Activated naive CD8-positive, alpha-beta T cell treated with anti-CD3 and anti-CD28 coated beads, Interleukin-2, amount 10 ng/mL, durations not matched to agents 7 days and 5 days (primary cell): ENCODE data around the gene DUSP22. TPM values are rescaled to one million over a fixed set of nuclear protein-coding genes. Genes with fewer than 3 reads are reported as not detected.

Experiments used
- ATAC-seq: fragments of 150-1000 bp; cut with Tn5 transposase; one replicate; pipeline ENCODE4 v1.10.0; 2021; ENCODE audit warnings: low read depth, moderate library complexity
- POLR2A ChIA-PET: fragments of 350-600 bp; sonication (Branson Sonifier 250); formaldehyde crosslinking; loops from one replicate; lab custom pipeline; 2021; ENCODE audit warnings: antibody characterized with exemption; lab: Charles Lee
- DNase-seq: peaks from one replicate; pipeline ENCODE4 v3.0.0; 2021
- H3K27ac Mint-ChIP-seq: one replicate; pipeline ENCODE4 v1.8.0; 2022; ENCODE audit warnings: mild to moderate bottlenecking, mixed read lengths
- H3K27me3 Mint-ChIP-seq: one replicate; pipeline ENCODE4 v1.8.0; 2022; ENCODE audit warnings: mild to moderate bottlenecking, moderate library complexity, mixed read lengths
- H3K36me3 Mint-ChIP-seq: one replicate; pipeline ENCODE4 v1.8.0; 2021; ENCODE audit warnings: mild to moderate bottlenecking, mixed read lengths
- H3K4me1 Mint-ChIP-seq: one replicate; pipeline ENCODE4 v1.8.0; 2021; ENCODE audit warnings: mixed read lengths
- H3K4me3 Mint-ChIP-seq: one replicate; pipeline ENCODE4 v1.8.0; 2022; ENCODE audit warnings: mild to moderate bottlenecking, moderate library complexity, mixed read lengths
- H3K9me3 Mint-ChIP-seq: one replicate; pipeline ENCODE4 v1.8.0; 2021; ENCODE audit warnings: mixed read lengths
- total RNA-seq, 2 experiments: library from RNA; stranded (reverse); gene quantifications; one replicate each; pipeline ENCODE4 v1.2.3, GENCODE V29; 2021

Gene DUSP22
- total RNA-seq, 2 experiments from 2014 or later: 49.1 to 50.4 TPM

DNA sequence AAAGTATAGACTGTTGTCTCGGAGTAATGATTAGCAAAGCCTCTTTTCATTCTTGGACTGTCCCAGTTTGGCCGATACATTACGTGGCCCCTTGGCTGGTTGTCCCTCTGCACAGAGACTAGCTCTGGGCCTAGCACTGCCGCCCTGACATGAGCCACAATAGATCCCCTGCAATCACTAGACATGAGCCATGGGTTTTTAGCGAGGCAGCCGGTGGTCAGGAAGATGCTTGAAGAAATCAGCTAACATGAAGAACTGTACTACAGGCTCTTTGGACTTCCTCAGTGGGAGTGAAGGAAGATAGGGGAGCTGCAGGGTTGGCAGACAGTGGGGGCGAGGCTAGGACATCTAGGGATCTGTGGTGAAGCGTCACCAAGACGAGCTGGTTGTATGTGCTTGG is 11.0 kb downstream of the DUSP22 start:
- Mint-ChIP-seq H3K27ac (no peak overlapping the region), H3K36me3 (peaks cover 8% of the 10 kb centered on the region), H3K4me3 (no peak overlapping the region), H3K4me1 (peaks cover 3% of the 10 kb centered on the region), H3K9me3 (no peaks in the 10 kb centered on the region), H3K27me3 (no peaks in the 10 kb centered on the region)
- ATAC-seq (no peak), DNase-seq (no peak)
- POLR2A ChIA-PET: no interaction called here

DNA sequence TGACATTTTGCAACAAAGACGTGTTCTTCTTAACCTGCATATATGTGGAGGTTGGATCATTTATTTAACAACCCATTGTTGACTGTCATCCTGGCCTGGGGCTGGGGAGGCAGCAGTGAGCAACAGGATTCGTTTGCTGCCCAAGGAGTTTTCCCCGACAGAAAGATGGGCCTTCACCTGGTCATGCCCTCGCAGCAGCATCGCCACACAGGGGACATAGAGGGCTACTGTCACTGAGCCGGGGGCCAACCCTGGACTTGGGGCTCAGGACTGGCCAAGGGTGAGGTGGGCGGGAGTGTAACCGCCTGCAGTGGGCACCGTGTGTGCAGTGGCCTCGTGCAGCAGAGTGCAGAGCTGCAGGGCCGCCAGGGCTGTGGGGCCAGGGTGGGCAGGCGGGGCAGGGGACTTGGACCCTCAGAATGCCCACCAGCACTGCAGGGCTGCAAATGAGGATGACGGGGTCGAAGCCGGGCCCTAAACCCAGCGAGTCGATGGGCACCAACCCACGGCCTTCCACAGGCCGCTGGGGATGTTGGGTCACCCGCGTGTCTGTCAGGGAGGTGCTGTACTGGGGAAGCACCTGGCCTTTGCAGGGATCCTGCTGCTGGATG is 11.8 kb downstream of the DUSP22 start:
- no peaks in the 10 kb centered on the region for H3K27me3 Mint-ChIP-seq
- H3K9me3 Mint-ChIP-seq: no peaks in the 10 kb centered on the region
- ATAC-seq (no peak), DNase-seq (no peak)
- H3K4me1 Mint-ChIP-seq: peaks cover 3% of the 10 kb centered on the region
- no peak overlapping the region for H3K27ac Mint-ChIP-seq
- no peak overlapping the region for H3K4me3 Mint-ChIP-seq
- POLR2A ChIA-PET: no interaction called here
- peaks cover 9% of the 10 kb centered on the region for H3K36me3 Mint-ChIP-seq

DNA sequence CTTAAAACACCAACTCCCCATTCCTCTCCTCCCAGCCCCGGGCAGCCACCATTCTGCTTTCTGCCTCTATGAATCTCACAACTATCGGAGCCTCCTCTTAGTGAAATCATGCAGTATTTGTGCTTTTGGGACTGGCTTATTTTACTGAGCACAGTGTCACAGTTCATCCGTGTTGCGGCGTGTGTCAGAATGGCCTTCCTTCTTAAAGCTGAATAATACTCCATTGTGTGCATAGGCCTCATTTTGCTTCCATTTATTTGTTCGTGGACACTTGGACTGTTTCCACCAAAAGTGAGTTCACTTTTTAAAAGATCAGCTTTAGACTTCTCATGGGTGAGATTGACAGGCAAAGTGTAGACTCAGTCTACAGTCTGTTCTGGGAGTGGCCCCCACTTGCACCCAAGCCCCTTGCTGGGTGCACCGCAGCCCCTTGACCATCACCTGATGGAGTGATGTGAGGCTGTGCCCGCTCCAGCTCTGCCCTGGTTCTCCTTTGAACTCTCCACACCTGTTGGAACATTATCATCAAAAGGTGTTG is 12.6 kb downstream of the DUSP22 start:
- Mint-ChIP-seq H3K9me3 (no peaks in the 10 kb centered on the region), H3K4me3 (no peak overlapping the region), H3K27me3 (no peaks in the 10 kb centered on the region), H3K36me3 (peaks cover 13% of the 10 kb centered on the region), H3K27ac (no peak overlapping the region), H3K4me1 (peaks cover 3% of the 10 kb centered on the region)
- no peak for ATAC-seq
- DNase-seq: no peak
- POLR2A ChIA-PET: no interaction called here

DNA sequence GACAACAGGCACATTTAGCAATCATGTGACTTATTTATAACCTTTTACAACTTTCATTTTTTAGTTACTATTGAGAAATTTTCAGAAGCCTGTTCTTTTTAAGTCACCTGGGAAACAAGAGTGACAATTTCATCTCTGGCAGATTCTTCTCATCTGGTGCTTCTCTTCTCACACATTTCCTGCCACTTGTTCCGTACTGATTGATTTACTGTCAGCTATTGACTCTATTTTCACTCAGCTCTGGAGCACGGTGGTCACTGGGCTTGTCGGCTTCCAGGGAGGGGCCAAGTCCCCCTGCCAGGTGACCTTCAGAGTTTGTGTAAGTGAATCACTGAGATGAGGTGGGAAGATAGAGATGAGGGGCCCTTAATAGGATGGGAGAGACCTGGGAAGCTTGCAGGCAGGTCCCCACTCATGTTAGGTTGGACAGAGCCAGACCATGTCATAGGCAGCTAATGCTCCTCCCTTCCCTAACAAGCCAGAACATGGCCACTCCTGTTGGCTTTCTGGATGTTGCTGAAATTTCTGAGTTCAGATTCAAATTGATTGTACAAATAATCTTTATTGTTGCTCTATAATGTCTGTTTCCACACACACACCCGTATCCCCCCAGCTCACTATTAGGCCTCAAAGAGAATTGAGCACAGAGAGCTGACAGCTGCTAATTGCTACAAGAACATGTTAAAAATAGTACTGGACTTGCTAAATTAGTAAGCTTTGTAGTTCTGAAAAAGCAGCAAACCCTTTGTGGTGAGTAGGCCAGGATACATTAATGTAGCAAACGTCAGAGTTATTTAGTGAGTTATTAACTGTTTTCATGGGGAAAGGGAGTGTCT is 13.3 kb downstream of the DUSP22 start:
- H3K36me3 Mint-ChIP-seq: peaks cover 13% of the 10 kb centered on the region
- ATAC-seq: no peak
- H3K27ac Mint-ChIP-seq: no peak overlapping the region
- H3K9me3 Mint-ChIP-seq: no peaks in the 10 kb centered on the region
- H3K4me1 Mint-ChIP-seq: peaks cover 4% of the 10 kb centered on the region
- POLR2A ChIA-PET: no interaction called here
- no peaks in the 10 kb centered on the region for H3K27me3 Mint-ChIP-seq
- no peak for DNase-seq
- H3K4me3 Mint-ChIP-seq: no peak overlapping the region

- no peak for DNase-seq
- Mint-ChIP-seq H3K4me3 (no peak overlapping the region), H3K27ac (no peak overlapping the region), H3K4me1 (peaks cover 4% of the 10 kb centered on the region), H3K36me3 (peaks cover 13% of the 10 kb centered on the region), H3K27me3 (no peaks in the 10 kb centered on the region), H3K9me3 (no peaks in the 10 kb centered on the region)
- POLR2A ChIA-PET: no interaction called here
- no peak for ATAC-seq
Measured at GRCh38 chr6:306641-307061, 14.4 kb downstream of the DUSP22 start.

- no peak overlapping the region for H3K4me3 Mint-ChIP-seq
- peaks cover 5% of the 10 kb centered on the region for H3K4me1 Mint-ChIP-seq
- H3K27me3 Mint-ChIP-seq: no peaks in the 10 kb centered on the region
- POLR2A ChIA-PET: no interaction called here
- H3K36me3 Mint-ChIP-seq: peaks cover 13% of the 10 kb centered on the region
- H3K27ac Mint-ChIP-seq: no peak overlapping the region
- H3K9me3 Mint-ChIP-seq: no peaks in the 10 kb centered on the region
- no peak for ATAC-seq
- DNase-seq: no peak
Measured at GRCh38 chr6:307065-307814, 15.0 kb downstream of the DUSP22 start.

GRCh38 chr6:307874-308273 is 15.6 kb downstream of the DUSP22 start:
- POLR2A ChIA-PET: no interaction called here

GRCh38 chr6:308307-308706 is 16.0 kb downstream of the DUSP22 start:
- Mint-ChIP-seq H3K9me3 (no peaks in the 10 kb centered on the region), H3K27ac (no peak overlapping the region), H3K4me3 (no peak overlapping the region), H3K36me3 (peaks cover 13% of the 10 kb centered on the region), H3K4me1 (peaks cover 14% of the 10 kb centered on the region), H3K27me3 (no peaks in the 10 kb centered on the region)
- DNase-seq: no peak
- ATAC-seq: no peak
- POLR2A ChIA-PET: no interaction called here

More at GRCh38 chr6:307874-308273, 15.6 kb downstream of the DUSP22 start:
- no peak for ATAC-seq
- no peak overlapping the region for H3K27ac Mint-ChIP-seq
- H3K27me3 Mint-ChIP-seq: no peaks in the 10 kb centered on the region
- peaks cover 10% of the 10 kb centered on the region for H3K4me1 Mint-ChIP-seq
- peaks cover 13% of the 10 kb centered on the region for H3K36me3 Mint-ChIP-seq
- no peak for DNase-seq
- no peak overlapping the region for H3K4me3 Mint-ChIP-seq
- no peaks in the 10 kb centered on the region for H3K9me3 Mint-ChIP-seq

DNA sequence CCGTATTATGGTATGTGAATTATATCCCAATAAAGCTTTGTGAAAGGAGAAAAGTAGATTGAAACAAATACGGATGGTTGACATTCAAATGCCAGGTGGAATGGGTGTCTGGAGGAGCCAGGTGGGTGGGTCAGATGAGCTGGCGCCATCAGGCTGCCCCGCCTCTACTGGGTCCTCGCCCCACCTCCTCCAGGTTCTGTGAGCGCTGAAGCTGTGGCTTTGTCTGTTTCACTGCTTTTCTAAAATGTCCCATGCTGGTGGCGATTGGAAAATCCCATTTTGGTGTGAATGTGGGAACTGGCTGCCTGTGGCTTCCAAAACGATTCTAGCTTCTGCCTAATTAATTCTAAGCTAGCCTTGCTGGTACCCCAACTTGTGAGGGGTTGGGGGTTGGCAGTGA is 16.5 kb downstream of the DUSP22 start:
- DNase-seq: no peak
- H3K4me1 Mint-ChIP-seq: peaks cover 17% of the 10 kb centered on the region
- POLR2A ChIA-PET: no interaction called here
- H3K4me3 Mint-ChIP-seq: no peak overlapping the region
- no peak for ATAC-seq
- H3K27me3 Mint-ChIP-seq: no peaks in the 10 kb centered on the region
- H3K36me3 Mint-ChIP-seq: peaks cover 13% of the 10 kb centered on the region
- no peak overlapping the region for H3K27ac Mint-ChIP-seq
- H3K9me3 Mint-ChIP-seq: no peaks in the 10 kb centered on the region

- peaks cover 8% of the 10 kb centered on the region for H3K36me3 Mint-ChIP-seq
- no peak overlapping the region for H3K27ac Mint-ChIP-seq
- DNase-seq: no peak
- no peak for ATAC-seq
- H3K27me3 Mint-ChIP-seq: no peaks in the 10 kb centered on the region
- H3K4me1 Mint-ChIP-seq: peaks cover 14% of the 10 kb centered on the region
- no peaks in the 10 kb centered on the region for H3K9me3 Mint-ChIP-seq
- POLR2A ChIA-PET: no interaction called here
- H3K4me3 Mint-ChIP-seq: no peak overlapping the region
Measured at GRCh38 chr6:309947-310346, 17.7 kb downstream of the DUSP22 start.

GRCh38 chr6:310671-311070 is 18.4 kb downstream of the DUSP22 start:
- Mint-ChIP-seq H3K9me3 (no peaks in the 10 kb centered on the region), H3K36me3 (peaks cover 8% of the 10 kb centered on the region), H3K27ac (no peak overlapping the region), H3K4me1 (peaks cover 16% of the 10 kb centered on the region), H3K27me3 (no peaks in the 10 kb centered on the region), H3K4me3 (no peak overlapping the region)
- POLR2A ChIA-PET: no interaction called here
- no peak for DNase-seq
- ATAC-seq: no peak

GRCh38 chr6:311679-312220 is 19.5 kb downstream of the DUSP22 start:
- no peaks in the 10 kb centered on the region for H3K9me3 Mint-ChIP-seq
- no peak for DNase-seq
- H3K27ac Mint-ChIP-seq: no peak overlapping the region
- POLR2A ChIA-PET: no interaction called here
- no peak overlapping the region for H3K4me3 Mint-ChIP-seq
- H3K4me1 Mint-ChIP-seq: peaks cover 17% of the 10 kb centered on the region
- no peaks in the 10 kb centered on the region for H3K27me3 Mint-ChIP-seq
- ATAC-seq: no peak
- H3K36me3 Mint-ChIP-seq: peaks cover 8% of the 10 kb centered on the region

GRCh38 chr6:313087-313486 is 20.8 kb downstream of the DUSP22 start:
- peak overlapping the region; percentile 15 for H3K4me3 Mint-ChIP-seq
- POLR2A ChIA-PET: interaction anchor here (0.5 to 2.1 kb wide), 6 partner anchors 14 to 213 kb away, joined by 3 to 8 read pairs (median 4); no protein-coding TSS in a partner anchor
- DNase-seq: no peak

More at GRCh38 chr6:313087-313486, 20.8 kb downstream of the DUSP22 start:
- Mint-ChIP-seq H3K4me1 (peaks cover 19% of the 10 kb centered on the region), H3K27me3 (no peaks in the 10 kb centered on the region), H3K36me3 (peaks cover 6% of the 10 kb centered on the region), H3K9me3 (no peaks in the 10 kb centered on the region), H3K27ac (peak overlapping the region; percentile 46)
- ATAC-seq: peak; percentile 64
